Limb (tissue), 2 donors: Measurements from ENCODE around the gene DAND5.

Experiments
- DNase-seq, 2 donors: peaks; one replicate each; pipeline ENCODE4 v3.0.0-alpha.2; 2016; ENCODE audit errors: extremely low spot score in 2 of 2

DAND5 gene

DNA sequence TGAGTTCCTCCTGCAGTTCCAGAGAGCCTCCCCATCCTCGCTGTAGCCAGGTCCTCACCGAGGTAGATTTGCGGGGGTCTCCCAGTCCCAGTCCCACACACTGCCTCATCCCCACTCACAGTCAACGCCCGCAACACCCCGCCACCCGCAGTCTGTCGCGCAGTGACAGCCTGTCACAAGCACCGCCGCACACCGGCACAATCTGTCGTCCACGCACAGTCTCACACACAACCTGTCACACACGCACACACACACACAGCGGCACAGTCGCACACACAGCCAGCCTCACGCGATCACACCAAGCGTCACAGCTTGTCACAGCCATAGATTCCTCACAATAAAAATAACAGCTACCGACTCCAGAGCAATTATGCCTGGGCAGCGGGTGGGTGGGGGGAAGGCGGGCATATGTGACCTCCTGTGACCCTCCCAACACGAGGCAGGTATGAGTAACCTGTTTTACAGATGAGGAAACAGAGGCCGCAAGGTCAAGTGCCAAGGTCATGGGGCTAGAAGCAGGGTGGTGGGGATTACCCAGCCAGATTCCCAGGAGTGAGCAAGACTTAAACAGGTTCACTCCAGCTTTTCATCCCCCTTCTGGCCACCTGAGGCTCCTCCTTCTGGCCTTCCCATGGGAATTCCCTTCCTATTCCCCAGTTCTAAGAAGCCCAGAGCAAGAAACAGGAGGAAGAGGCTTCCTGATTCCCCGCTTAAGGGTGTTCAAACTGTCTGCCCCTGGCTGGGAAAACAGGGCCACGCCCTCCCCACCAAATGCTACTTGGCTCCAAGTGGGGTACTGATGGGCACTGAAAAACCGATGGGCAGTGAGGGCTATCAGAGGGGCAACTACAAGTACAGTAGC, 39.8 kb downstream of the DAND5 start:
- no peak for DNase-seq

DNA sequence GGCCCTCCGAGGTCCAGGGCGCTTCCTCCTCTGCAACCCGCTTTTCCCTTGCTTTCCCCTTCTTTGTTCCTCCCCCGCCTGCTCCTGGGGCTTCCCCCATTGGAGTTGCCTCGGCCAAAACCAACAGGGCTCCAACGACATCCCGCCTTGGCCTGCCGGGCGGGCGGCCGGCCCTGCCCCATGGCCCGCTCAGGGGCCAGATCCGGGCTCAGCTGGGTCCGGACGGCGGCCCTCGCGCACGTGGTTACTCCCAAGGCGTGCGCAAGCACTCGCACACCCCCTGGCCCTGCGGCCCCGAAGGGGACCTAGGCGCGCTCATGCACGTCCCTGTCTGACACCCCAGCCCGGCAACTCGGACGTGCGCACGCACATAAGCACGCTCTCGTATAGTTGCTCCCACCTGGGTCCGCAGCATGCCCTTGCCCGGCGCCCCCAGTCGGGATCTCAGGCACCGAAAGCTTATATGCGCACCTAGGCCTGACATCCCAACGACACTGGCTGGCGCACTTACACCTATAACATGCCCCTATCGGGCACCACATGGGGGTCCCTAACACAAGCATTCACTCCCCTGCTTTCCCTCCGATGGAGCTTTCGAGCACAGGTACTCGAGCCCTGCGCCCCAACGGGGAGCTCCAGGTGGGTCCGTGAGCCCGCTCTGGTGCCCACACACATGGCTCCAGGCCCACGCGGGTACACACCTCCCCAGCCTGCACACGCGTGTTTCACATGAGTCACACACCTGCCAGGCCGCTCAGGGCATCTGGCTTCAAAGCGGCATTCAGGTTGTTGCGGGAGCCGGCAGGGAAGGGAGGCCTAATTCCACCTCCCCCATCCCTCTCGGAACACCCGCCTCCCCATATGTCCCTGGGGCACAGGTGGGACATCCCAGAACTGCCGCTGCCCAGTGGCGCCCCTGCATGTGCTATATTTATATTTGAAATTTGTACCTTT, 40.9 kb downstream of the DAND5 start:
- DNase-seq, result no peak

DNA sequence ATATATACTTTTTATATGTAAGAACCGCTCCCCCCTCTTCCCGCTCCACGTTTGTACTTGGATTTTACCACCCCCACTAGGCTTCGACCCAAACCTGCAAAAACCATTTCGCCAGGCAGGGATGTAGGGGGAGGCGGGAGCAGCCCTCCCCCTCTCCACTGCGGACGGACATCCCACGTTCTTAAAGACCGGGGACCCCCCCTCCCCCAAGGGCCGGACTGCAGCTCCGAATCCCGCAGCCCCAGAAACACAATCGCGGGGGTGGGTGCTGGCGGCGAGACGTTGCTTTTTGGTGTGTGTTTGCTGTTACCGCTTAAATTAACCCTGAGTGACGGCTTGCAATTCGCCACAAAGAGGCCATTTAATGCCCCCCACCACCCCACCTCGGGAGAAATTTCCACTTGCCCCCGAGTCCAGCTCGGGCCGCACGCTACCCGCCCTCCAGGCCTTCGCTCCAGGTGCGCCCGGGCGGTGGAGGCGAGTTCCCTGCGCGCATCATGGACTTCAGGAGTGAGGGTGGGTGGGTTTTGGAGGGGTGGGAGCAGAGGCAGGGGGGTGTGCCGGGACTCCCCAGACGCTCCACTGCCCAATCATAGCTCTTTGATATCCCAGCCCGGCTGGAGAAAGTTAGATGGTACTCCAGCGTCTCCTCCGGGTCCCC, 41.7 kb downstream of the DAND5 start:
- no peak for DNase-seq

DNA sequence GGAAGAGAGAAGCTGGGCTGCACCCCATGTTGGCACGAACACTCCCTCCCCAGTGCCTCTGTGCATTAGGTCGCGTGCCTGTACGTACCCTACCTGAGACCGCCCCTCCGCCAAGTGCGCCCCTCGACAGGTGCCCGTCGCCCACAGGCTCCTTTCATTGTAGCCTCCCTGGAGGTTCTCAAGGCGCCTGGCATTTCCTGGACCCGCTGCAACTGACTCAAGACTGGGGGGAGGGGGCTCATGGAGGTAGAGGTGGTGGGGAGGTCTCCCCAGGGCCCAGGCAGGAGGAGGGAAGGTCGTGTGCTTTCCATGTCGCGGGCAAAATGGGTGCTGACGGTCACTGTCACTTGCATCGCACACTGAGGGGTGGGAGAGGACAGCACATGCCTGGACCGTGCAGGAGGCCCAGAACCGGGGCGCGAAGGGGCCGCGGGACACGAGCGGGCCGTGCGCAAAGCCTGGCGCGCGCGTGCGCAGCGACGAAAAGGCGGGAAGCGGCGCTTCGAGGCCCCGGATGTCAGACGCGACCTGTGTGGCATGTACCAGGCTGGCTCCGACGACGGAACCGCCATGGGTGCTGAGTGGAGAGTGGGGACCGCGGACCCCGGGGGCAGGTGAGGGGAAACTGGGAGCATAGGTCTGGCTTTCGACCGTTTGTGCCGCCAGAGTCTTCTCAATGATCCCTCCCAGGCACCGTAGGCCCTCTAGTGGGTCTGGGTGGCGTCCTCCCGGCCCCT, 42.4 kb downstream of the DAND5 start:
- no peak for DNase-seq

DNA sequence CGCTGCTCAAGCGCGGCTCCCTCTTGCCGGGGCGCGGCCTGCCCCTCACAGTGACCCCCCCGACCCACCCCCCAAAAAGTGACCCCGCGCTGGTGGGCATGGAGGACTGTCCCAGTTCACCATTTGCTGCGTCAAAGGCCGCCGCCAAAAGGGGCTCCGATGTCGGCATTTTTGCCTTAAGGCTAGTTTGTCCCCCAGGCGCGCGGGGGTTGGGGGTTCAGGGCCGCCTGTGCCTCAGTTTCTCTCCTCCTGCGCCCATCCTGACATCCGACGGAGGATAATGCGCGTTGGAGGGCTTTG, 43.0 kb downstream of the DAND5 start:
- DNase-seq, result no peak

DNA sequence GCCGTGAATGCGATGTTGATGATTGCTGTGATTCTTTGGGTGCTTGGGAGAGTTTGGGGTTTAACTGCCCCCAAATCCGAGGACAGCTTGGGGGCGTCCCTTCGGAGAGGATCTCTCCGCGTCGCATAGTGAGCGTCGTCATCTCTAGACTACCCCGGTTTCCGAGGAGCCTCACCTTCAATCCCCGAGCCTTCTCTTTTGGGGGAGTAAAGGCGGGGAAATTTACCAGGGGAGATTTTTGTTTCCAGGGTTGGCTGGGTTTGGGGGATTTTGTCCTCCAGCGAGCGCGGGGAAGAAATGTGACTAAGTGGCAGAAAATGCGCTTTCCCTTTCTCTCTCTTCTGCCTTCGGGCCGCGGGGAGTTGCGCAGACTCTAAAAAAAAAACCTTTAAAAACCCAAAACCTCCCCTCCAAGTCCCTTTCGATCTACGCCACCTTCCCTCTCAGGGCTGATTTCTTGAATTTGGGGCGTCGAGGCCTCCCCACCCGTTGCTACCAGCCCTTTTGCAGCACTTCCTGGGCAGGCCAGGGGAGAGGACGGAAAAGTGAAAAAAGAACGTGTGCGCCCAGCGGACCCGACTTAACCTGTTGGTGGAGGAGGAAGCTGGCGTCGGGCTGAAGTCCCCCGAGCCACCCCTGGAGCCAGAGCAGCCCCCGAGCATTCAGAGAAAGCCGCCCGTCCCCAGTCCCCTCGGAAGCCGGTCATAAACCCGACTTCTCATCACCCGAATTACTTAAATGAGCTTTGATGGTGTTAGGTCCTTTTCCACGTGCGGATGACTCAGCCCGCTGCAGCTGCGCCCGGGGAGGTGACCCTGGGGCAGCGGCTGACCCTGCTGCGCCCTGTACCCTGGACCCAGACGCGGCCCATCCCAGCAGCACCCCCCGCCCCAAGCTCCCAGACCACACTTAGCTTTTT, 43.6 kb downstream of the DAND5 start:
- no peak for DNase-seq

DNA sequence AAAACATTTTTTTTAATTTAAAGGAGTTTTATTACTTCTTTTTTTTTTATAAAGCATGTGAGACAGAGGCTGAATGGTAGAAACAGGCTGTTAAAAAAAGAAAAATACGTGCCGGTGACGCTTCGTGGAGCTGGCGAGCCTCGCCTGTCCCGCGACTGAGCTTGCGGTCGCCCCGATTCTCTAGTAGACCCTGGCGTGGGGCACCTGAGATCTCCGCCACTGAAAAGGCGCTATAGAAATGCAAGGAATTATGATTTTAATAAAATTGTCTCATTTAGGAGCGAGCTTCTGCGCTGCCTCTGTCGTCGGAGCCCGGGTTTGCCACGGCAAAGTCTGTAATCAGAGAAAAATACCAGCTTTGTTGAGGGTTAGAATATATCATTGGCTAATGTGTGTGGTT, 44.3 kb downstream of the DAND5 start:
- no peak for DNase-seq

DNA sequence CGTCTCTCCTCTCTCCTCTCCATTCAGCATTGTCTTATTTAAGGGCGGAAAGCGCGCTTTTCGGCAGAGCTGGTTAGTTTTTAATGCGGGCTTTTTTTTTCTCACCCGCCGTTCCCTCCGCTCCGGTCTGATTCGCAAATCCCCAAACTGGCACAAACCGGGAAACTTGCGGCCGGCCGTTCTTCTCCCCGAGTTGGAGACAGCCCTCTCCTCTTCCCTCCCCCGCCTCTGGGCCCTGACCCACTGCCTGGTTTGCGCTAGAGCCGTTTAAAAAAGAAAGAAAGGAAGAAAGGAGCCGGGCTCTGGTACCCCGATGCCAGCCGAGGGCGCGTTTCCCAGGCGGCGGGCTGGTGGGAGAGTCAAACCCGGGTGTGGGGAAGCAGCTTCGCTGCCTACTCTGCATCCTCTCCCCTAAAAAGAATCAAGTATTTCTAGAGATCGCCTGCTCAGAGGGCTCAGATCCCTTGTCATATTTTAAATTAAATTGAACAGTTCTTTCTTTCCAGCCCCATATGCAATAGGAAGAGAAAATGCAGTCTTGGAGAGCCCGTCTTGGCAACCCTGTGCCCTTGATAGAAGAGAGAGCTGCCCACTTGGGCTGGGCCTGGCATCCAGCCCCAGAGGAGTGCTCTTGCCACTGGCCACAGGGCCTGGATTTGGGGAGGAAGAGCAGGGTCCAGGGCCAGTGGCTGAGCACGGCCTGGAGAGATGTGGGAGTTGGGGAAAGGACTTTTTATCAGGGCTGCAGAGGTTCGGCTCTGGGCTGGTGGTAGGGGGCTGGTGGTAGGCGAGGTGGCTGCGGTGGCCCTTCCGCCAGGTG, 44.9 kb downstream of the DAND5 start:
- peak in 1 of 2 donors; percentile 62 for DNase-seq

DNA sequence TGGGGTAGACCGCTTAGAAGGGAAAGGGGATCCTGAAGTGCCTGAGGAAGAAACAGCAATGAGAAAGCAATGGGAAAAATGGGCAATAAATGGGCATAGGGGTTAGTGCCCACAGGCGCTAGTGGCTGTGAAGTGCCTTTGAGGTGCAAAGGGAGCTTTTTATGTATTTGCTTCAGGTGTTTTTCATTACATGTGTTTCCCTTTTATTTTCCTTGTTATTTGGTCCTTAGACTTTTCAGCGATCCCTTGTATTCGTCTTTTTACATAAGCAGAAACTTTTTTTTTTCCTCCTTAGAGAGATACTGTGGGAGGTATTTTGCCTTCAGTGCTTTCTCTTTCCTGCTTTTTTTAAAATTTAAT, 45.5 kb downstream of the DAND5 start:
- DNase-seq, result no peak

DNA sequence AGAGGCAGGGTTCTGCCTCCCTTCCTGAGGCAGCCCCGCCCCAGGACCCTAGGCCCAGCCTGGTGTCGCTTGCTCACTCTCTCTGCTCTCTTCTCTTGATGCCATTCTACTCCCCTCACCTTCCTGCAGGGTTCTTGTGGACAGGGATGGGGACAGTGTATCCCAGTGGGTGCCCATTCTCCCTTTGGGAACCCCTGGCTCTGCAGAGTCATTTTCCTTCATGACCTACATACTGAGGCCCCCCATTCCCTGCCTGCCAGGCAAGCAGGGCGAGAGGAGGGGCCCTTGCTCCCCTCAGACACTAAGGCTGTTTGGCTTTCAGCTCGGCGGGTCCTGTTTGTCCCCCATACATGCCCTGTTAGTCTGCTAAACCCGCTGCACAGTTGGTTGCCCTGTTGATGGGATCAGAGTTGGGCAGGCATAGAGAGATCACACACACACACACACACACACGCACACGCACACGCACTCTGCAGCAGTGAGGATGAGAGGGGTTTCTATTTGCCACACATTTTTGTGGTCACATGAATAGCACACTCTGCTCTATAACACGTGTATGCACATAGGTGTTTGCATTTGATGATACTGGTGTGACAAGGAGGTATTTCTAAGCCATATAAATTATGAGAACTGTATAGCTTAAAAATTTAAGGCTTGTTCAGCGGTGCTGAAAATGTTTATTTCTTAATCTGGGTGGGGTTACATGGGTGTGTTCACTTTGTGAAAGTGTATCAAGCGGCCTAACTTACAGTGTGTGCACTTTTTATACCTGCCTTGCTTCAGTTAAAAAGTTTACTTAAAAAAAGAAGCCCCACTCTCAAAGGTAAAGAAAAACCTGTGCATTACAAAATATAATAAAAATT, 46.2 kb downstream of the DAND5 start:
- no peak for DNase-seq

DNA sequence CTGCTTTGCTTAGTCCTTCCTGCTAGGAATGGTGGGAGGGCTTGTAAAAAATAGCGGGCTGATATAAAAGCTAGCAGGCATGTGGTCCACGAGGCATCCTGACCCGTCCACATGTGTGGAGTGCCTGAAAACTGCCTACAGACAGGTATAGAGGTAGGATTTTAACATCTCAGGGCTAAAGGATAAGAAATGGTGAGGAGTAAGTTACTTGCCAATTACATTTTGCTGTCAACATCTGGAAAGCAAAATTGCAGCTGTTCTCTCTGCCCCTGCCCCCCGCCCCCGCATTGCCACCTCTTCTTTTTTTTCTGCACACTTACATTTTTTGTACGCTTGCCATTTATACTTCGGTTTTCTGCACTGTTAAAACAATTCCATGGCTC, 46.9 kb downstream of the DAND5 start:
- no peak for DNase-seq

DNA sequence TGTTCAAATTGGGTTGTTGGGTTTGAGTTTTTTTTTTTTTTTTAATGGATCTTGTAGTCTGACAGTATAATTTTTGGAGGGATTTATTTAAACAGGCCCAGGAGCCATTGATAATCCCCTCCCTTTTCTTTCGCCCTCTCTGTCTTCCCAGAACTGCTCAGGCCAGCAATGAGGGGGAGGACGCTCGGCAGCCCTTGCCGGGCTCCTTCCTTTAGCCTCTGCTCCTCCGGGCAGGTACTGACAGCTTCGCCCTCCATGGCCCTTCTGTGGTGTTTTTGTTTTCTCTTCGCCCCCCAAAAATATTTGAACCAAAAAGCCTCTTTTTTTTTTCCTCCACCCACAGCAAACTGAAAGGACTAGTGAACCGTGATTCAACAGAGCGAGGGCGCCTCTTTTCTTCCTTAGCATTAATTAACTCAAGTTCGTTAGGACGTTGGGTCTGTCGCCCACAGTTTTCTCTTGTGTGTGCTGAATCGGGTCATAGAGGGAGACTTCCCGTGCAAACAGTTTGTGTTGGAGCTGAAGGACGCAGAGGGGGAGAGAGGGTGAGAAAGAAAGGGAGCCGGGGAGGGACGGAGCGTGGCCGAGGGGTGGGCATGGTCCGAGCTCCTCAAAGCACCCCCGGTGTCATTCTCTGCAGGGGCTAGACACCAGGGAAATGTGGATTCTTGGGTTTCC, 47.4 kb downstream of the DAND5 start:
- no peak for DNase-seq

DNA sequence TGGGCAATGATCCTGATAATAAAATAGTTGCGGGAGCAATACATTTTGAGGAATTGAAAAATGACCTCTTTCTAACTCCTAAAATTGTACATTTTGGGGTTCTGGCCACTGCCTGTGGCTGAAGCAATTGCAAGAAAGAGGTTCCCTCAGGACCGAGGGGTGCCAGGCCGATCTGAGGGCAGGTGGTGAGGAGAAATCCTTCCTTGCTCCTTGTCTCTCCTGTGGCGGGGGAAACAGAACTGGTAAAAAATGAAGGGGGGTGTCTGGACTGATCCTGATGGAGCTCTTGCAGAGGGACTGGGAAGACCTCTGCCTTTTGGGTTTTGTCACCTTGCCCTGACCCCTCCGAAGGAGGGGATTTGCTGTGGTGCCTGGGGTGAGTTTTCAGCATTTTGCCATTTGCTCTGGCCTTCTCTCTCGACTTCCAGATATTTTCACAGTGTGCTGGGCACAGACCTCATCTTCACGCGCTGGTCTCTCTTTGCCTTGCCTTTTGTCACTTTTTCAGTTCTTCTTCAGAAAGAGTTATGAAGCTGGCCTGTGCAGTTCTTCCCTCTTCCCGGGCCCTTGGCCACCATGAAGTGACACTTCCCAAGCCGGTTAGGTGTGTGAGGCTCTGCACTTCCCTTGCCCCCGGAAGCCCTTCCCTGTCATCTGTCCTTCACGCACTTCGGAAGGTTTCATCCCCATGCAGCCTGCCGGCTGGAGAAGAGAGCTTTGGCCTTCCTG, 48.1 kb downstream of the DAND5 start:
- DNase-seq, result no peak

DNA sequence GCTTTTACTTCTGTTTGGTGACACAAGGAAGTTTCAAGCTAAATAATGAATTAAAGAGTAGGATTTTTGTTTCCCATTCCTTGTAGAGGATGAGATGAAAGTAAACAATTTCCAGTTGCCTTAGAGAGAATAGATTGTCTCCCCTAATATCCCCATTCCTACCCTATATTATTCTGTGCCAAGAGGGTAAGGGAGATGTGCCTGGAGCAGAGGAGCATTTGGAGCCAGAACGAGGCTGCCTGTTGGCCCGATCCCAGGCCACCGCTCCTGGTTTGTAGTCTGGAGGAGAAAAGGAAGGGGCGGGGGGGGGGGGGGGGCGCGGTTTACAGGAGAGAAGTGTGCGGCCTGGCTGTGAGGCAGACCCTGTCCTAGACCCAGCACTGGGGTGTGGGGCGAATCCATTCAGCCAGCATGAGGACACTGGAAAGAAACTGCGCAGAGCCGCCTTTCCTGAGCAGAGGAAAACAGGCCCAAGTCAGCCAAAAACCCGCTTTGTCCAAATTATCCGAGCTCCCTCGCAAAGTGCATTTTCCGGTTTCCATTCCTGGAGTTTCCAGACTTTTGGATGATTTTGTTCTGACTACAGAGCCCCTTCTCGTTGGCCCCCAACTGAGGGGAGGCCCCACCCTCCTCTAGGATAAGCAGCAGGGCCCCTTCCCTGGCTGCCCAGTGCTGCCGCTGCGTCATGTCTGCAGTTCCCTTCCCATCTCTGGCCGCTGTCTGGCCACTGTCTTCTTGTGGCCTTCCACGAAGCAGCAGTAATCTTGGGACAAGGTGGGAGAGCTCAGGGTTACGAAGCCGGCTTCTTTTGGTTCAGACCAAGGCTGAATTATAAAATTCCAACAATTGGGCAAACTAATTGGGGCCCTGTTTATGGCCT, 48.9 kb downstream of the DAND5 start:
- peak; percentile 48 to 79 for DNase-seq

DNA sequence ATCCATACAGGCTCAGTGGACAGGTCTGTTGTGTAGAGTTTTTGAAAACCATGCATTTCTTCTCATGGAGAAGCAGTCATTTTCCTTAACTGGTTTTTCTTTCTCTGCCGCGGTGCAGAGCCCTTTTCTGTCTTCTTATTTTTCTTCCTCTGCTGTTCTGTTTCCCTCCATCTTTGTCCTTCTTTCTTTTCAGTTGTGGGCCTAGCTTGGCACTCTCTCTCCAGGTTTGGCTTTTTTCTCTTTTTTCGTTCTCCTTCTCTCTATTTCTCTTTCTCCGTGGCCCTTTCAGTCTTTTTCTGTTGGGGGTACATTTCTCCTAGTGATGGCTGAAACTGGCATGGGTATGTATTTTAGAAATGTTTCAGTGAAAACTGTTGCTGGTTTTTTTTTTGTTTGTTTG, 50.0 kb downstream of the DAND5 start:
- DNase-seq, result no peak

DNA sequence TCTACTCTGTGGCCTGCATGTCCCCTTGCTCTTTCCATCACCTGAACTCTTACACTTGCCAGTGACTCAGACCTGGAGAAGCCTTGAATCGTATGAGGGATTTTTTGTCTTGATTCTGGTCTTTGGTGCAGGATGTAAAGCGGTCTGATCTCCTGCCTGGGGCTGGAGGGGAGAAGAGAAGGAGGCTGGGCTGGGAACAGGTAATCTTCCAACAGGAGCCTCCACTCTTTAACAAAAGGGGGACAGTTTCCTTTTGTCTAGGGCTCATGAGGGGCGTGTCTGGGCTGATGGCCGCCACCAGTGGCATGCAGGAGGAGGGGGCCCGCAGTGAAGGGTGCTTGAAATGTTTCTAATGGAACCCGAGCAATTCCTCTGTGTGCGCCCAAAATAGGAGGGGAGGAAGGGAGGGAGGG, 50.6 kb downstream of the DAND5 start:
- no peak for DNase-seq
